Effector memory CD4-positive, alpha-beta T cell (primary cell): ENCODE results near the gene SHISA6.

ENCODE experiments used
- DNase-seq, 3 donors: peaks; one replicate each; pipeline ENCODE4 v3.0.0-alpha.2; 2020
- H3K27ac ChIP-seq: 2 replicates; pipeline ENCODE4 v1.7.0; 2013; ENCODE audit warnings: mild to moderate bottlenecking, low read length, moderate library complexity; ENCODE audit not compliant: insufficient read depth, poor library complexity, severe bottlenecking
- H3K27me3 ChIP-seq: replicated peaks from 2 replicates; pipeline ENCODE4 v1.7.0; 2013; ENCODE audit warnings: mild to moderate bottlenecking, low read length; ENCODE audit not compliant: insufficient read depth, control insufficient read depth, poor library complexity, severe bottlenecking
- H3K36me3 ChIP-seq: 2 replicates; pipeline ENCODE4 v1.7.0; 2013; ENCODE audit warnings: mild to moderate bottlenecking, low read length, moderate library complexity; ENCODE audit not compliant: control insufficient read depth, insufficient read depth
- H3K4me1 ChIP-seq: 2 replicates; pipeline ENCODE4 v1.7.0; 2013; ENCODE audit warnings: low read length, mild to moderate bottlenecking; ENCODE audit not compliant: control insufficient read depth, insufficient read depth, poor library complexity, severe bottlenecking
- H3K4me3 ChIP-seq: 2 replicates; pipeline ENCODE4 v1.7.0; 2013; ENCODE audit warnings: low read length, low read depth, mild to moderate bottlenecking; ENCODE audit not compliant: insufficient read depth, poor library complexity, severe bottlenecking
- H3K9me3 ChIP-seq: 2 replicates; pipeline ENCODE4 v1.7.0; 2013; ENCODE audit warnings: mild to moderate bottlenecking, low read length, moderate library complexity; ENCODE audit not compliant: control insufficient read depth

The SHISA6 gene

DNA sequence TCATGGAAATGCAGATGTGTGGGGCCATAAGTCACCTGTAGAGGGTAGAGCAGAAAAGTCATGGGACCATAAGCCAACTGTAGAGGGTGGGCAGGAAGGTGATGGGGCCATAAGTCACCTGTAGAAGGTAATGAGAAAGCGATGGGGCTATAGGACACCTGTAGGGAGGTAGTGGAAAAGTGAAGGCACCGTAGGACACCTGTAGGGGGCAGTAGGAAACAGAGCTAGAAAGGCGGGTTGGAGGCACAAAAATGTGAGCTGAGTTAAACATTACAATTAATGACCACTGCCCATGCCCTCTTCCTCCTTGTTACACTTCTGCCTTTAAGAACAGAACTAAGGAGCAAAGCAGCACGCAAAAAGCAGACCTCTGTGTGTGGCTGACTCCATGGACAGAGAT, 150.1 kb downstream of the SHISA6 start:
- no peaks in the 10 kb centered on the region for H3K9me3 ChIP-seq
- no peak overlapping the region for H3K27ac ChIP-seq
- no peaks in the 10 kb centered on the region for H3K4me1 ChIP-seq
- no peak for DNase-seq
- no peaks in the 10 kb centered on the region for H3K27me3 ChIP-seq
- H3K36me3 ChIP-seq, result no peaks in the 10 kb centered on the region
- no peak overlapping the region for H3K4me3 ChIP-seq

DNA sequence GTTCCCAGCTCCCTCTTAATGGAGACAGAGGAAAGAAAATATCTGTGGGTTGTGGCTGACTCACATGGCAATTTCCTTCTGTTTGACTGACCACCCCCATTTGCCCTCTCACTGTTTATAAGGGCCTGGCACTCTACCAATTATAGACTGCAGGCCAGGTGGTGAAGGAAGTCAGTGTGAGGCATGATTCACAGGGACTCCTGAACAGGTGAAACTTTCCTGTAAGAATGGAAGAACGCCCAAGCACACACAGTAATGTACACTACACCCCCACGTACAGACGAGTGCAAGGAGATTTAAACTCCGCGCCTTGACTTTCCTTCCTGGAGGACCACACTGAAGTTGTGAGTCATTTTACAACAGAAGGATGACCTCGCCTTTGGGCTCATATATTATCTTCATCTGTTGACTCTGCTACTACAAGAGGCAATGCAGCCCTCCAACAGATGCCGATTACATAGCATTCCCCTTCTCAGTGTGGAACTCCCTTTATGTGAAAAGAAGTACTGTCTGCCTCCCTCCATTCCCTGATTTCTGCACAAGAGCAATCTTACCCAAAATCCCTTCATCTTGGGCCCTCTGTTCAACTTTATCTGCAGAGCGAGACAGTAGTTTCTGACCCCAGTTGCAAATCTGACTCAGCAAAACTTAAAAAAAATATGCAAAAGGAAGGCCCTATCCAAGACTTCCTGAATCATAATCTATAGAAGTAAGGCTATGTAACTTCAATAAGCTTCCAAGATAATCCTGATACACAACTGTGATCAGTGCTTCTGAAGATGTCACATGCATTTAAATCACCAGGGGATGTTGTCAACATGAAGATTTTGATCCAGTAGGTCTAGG, 163.6 kb downstream of the SHISA6 start:
- Histone ChIP-seq H3K36me3 (no peaks in the 10 kb centered on the region), H3K27me3 (no peaks in the 10 kb centered on the region), H3K27ac (no peak overlapping the region), H3K4me1 (no peaks in the 10 kb centered on the region), H3K9me3 (no peaks in the 10 kb centered on the region), H3K4me3 (no peak overlapping the region)
- no peak for DNase-seq

DNA sequence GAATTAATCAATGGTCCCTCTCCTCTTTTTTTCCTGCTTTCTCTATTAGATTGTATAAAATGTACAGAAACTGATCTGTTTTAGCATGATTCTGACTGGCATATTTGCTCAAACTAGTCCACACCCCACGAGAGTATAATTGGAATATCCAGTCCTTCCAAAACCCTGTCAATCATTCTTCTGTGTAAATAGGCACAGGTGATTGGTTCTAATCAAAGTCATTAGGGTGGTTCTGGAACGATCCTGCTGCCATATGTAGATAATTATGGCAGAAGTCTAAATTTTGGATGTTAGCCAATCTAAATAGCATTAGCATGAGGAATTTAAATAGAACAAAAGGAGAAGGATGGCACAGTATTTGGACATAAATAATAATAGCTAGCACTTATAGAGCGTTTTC, 165.7 kb downstream of the SHISA6 start:
- no peak for DNase-seq
- Histone ChIP-seq H3K4me3 (no peak overlapping the region), H3K27ac (no peak overlapping the region), H3K27me3 (no peaks in the 10 kb centered on the region), H3K9me3 (no peaks in the 10 kb centered on the region), H3K4me1 (no peaks in the 10 kb centered on the region), H3K36me3 (no peaks in the 10 kb centered on the region)

DNA sequence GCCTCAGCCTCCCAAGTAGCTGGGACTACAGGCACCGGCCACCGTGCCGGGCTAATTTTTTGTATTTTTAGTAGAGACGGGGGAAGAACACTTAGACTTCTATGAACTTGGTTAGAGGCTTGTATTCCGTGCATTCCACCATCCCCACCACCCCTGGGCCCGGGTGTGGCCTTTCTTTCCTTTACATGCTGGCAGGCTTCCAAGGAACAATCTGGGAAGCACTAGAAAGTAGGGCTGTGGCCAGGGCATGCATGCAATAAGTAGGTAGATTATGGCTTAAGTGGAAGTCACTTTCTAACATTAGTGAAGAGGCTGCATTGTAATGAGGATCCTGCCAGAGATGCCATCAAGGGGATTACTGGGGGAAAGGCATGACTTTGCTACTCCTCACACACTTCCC, 171.6 kb downstream of the SHISA6 start:
- H3K27me3 ChIP-seq, result no peaks in the 10 kb centered on the region
- no peaks in the 10 kb centered on the region for H3K4me1 ChIP-seq
- H3K4me3 ChIP-seq, result no peak overlapping the region
- no peaks in the 10 kb centered on the region for H3K9me3 ChIP-seq
- H3K27ac ChIP-seq, result no peak overlapping the region
- H3K36me3 ChIP-seq, result no peaks in the 10 kb centered on the region
- no peak for DNase-seq

DNA sequence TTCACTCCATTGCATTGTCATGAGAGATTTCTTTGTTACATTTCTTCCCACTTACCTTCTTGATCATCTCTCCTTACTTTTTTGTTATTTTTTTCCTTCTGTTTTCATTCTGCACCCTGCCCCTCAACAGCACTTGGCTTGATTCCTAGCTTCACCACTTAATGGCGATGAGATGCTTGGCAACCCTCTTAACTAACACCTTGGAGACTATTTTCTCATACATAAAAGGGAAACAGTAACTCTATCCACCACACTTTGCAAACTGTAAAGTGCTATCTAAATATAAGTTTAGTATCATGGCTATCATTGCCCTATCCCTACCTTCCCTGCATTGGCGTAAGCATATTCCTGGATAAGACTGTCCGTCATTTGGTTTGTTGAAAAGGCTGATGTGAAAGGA, 177.3 kb downstream of the SHISA6 start:
- Histone ChIP-seq H3K4me3 (no peak overlapping the region), H3K27ac (no peak overlapping the region), H3K27me3 (no peaks in the 10 kb centered on the region), H3K36me3 (no peaks in the 10 kb centered on the region), H3K4me1 (no peaks in the 10 kb centered on the region), H3K9me3 (no peaks in the 10 kb centered on the region)
- DNase-seq, result no peak

DNA sequence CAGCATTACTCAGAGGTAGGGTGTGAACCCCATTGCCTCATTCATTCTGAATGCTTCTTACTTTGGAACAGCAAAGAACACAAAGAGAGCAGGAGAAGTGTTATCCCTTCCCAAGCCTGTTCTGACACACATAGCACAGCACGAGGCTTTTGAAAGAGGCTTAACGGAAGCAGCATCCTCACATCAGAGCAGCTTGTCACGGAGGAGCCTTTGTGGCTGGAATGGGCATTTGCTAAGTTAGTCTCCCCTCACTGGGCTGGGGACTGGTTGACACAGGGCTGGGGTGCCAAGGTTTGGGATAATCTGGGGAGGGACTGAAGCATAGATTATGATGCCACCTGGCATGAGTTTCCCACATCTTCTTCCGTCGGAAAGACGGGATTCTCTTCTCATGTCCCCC, 189.7 kb downstream of the SHISA6 start:
- Histone ChIP-seq H3K4me3 (no peak overlapping the region), H3K27me3 (no peaks in the 10 kb centered on the region), H3K27ac (no peak overlapping the region), H3K4me1 (no peaks in the 10 kb centered on the region), H3K9me3 (no peaks in the 10 kb centered on the region), H3K36me3 (no peaks in the 10 kb centered on the region)
- no peak for DNase-seq

DNA sequence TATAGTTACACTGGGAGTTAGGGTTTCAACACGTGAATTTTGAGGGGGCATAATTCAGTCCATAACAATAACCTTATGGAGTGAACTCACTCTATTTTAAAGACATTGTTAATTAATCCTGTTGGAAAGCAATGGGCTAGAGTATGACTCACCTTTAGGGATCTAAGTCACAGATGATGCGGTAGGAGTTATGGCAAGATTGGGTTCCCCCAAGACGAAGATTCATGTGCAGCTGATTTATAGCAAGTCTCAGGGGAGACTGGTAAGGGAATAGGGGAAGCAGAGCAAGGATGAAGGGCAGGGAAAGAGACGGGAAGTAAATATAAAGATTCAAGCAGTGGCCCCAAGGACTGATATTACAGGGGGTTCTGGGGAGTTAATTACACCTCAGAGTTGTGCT, 197.7 kb downstream of the SHISA6 start:
- Histone ChIP-seq H3K27ac (no peak overlapping the region), H3K27me3 (no peaks in the 10 kb centered on the region), H3K4me3 (no peak overlapping the region), H3K36me3 (no peaks in the 10 kb centered on the region), H3K4me1 (no peaks in the 10 kb centered on the region), H3K9me3 (no peaks in the 10 kb centered on the region)
- no peak for DNase-seq

DNA sequence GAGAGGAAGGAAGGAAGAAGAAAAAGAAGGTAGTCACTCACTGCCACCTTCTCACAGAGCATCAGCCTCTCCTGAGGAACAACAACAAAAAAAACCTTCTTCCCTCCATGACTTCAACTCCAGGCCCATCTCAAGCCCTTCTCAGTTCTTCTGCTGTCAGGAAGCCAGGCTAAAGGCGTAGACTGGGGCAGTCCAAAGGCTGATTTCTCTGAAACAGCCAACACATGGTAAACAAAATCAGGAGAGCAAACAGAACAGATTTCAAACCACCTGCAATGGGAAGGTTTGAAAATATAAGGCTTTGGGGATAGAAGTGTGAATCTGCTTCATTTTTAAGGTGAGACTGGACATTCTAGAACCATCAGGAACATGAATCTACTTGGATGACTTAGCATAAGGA, 200.0 kb downstream of the SHISA6 start:
- no peaks in the 10 kb centered on the region for H3K27me3 ChIP-seq
- no peaks in the 10 kb centered on the region for H3K4me1 ChIP-seq
- no peaks in the 10 kb centered on the region for H3K9me3 ChIP-seq
- DNase-seq, result no peak
- no peak overlapping the region for H3K4me3 ChIP-seq
- H3K36me3 ChIP-seq, result no peaks in the 10 kb centered on the region
- H3K27ac ChIP-seq, result no peak overlapping the region

DNA sequence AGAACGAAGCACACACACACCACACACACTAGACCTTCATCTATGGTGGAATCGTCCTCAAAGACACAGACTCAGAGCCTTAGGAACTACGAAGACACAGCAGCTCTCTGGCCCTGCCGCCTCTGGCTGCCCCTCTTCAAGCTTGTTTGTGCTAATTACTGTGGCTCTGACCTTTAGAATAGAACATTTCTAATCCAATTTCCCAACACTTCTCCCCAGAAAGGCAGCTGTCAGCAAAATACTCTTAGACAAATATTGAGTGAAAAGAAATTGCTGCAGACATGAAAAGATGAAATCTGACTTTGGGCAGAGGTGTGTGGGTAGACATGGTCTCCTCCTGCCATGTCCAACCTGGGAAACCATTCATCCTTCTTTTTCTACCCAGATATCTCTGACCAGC, 205.3 kb downstream of the SHISA6 start:
- H3K27ac ChIP-seq, result no peak overlapping the region
- no peaks in the 10 kb centered on the region for H3K4me1 ChIP-seq
- no peak overlapping the region for H3K4me3 ChIP-seq
- H3K27me3 ChIP-seq, result no peaks in the 10 kb centered on the region
- H3K9me3 ChIP-seq, result no peaks in the 10 kb centered on the region
- no peaks in the 10 kb centered on the region for H3K36me3 ChIP-seq
- no peak for DNase-seq

DNA sequence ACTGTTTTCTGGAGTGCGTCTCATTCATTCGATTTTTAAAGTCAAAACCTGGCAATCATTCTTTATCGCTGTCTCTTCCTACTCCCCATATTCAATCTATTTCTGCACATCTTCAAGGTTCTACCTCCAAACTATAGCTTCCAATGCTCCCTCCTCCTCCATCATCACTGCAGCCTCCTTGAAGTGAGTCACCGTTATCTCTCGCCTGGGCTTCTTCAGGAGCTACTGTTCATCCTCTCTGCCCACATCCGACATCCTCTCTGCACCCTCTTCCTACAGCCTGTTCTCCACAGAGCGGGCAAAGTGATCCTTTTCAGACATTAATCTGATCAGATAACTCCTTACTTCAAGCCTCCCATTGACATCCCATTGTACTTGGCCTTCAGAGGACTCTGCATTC, 213.1 kb downstream of the SHISA6 start:
- no peaks in the 10 kb centered on the region for H3K27me3 ChIP-seq
- no peaks in the 10 kb centered on the region for H3K4me1 ChIP-seq
- H3K36me3 ChIP-seq, result no peaks in the 10 kb centered on the region
- DNase-seq, result no peak
- H3K27ac ChIP-seq, result no peak overlapping the region
- no peak overlapping the region for H3K4me3 ChIP-seq
- no peaks in the 10 kb centered on the region for H3K9me3 ChIP-seq
